Thoracic aorta (tissue), 2 donors: ENCODE data around the gene PRRT2. TPM values are rescaled to one million over a fixed set of nuclear protein-coding genes. Genes with fewer than 3 reads are reported as not detected.

Experiments used
- ATAC-seq: fragments of 150-250 bp; one replicate; pipeline ENCODE4 v1.8.0; 2017; ENCODE audit warnings: low read depth; ENCODE audit not compliant: insufficient number of reproducible peaks, low FRiP score
- DNase-seq: peaks from one replicate; pipeline ENCODE4 v3.0.0-alpha.2; 2020; ENCODE audit warnings: low spot score
- H3K27ac ChIP-seq, 2 donors: fragments of 200-600 bp; sonication (generic); 1 replicate in 1 of 2; 2 replicates in 1 of 2; pipeline ENCODE4 v1.5.1; 2016; ENCODE audit warnings: mild to moderate bottlenecking in 2 of 2, moderate library complexity in 2 of 2
- H3K27me3 ChIP-seq: fragments of 200-600 bp; sonication (generic); replicated peaks from 2 replicates; pipeline ENCODE4 v1.6.0; 2016; ENCODE audit warnings: mild to moderate bottlenecking; ENCODE audit not compliant: insufficient read depth
- H3K36me3 ChIP-seq: fragments of 200-600 bp; sonication (generic); one replicate; pipeline ENCODE4 v1.5.1; 2016
- H3K4me1 ChIP-seq, 2 donors: fragments of 200-600 bp; sonication (generic); 1 replicate in 1 of 2; 2 replicates in 1 of 2; pipeline versions ENCODE4 v1.5.1 to v1.6.0; 2016; ENCODE audit warnings: low read depth in 2 of 2, mild to moderate bottlenecking in 1 of 2; ENCODE audit not compliant: control insufficient read depth in 1 of 2
- H3K4me3 ChIP-seq: fragments of 200-600 bp; sonication (generic); 2 replicates; pipeline ENCODE4 v1.5.1; 2016; ENCODE audit warnings: mild to moderate bottlenecking
- H3K9me3 ChIP-seq: fragments of 200-600 bp; sonication (generic); 2 replicates; pipeline ENCODE4 v1.5.1; 2016
- total RNA-seq, 2 donors: library from RNA; depleted of rRNA; stranded (reverse); fragments of >200 nt; gene quantifications; one replicate each; pipeline versions ENCODE4 v1.1.0 to v1.2.3, GENCODE V29; 2016
- TF ChIP-seq, protein P1 (sequence below): fragments of 200-600 bp; sonication (generic); IDR thresholded peaks from one replicate; pipeline ENCODE4 v1.5.1; 2019; ENCODE audit warnings: antibody characterized with exemption

PRRT2 gene
- total RNA-seq, 2 donors from 2014 or later: 39.4 to 40.8 TPM

DNA sequence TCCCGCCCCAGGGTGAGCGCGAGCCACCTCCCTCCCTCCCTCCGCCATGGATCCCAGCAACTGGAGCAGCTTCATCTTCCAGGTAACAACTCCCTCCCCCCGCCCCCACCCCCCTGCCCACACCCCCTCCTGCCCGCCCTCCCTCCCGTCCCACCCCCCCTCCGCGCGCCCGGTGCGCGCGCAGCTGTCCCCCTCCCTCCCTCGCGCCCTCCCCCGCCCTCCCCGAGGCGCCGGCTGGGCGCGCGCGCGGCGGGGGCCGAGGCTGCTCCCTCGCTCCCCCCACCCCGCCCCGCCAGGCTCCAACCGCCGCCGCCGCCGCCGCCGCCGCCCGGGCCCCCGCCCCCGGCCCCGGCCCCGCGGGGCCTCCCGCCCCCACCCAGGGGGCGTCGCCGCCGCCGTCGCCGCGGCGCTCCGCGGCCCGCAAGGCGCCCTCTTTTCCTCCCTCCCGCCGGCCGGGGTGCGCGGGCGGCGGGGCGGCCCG, 5.9 kb upstream of the PRRT2 start, which contains the start of gene MAZ:
Gene MAZ, plus strand, starts transcription at position 431 of the 481 bp plus-strand sequence. CDS start 173 bp downstream, outside the sequence.
- DNase-seq: no peak

DNA sequence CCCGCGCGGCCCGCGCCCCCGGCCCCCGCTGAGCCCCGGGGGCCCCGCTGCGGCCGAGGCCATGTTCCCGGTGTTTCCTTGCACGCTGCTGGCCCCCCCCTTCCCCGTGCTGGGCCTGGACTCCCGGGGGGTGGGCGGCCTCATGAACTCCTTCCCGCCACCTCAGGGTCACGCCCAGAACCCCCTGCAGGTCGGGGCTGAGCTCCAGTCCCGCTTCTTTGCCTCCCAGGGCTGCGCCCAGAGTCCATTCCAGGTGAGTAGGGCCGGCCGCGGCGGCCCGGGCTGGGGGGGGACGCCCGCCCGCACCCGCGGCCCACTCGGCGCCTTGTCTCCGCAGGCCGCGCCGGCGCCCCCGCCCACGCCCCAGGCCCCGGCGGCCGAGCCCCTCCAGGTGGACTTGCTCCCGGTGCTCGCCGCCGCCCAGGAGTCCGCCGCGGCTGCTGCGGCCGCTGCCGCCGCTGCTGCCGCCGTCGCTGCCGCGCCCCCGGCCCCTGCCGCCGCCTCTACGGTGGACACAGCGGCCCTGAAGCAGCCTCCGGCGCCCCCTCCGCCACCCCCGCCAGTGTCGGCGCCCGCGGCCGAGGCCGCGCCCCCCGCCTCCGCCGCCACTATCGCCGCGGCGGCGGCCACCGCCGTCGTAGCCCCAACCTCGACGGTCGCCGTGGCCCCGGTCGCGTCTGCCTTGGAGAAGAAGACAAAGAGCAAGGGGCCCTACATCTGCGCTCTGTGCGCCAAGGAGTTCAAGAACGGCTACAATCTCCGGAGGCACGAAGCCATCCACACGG, 5.2 kb upstream of the PRRT2 start:
- H3K4me3 ChIP-seq: peak overlapping the region; percentile 75
- H3K4me1 ChIP-seq: peaks cover 30 to 51% of the 10 kb centered on the region in 2 donors
- DNase-seq (no peak), ATAC-seq (no peak)
- H3K27me3 ChIP-seq: no peaks in the 10 kb centered on the region
- H3K9me3 ChIP-seq: no peaks in the 10 kb centered on the region
- TF ChIP-seq, protein P1, sequence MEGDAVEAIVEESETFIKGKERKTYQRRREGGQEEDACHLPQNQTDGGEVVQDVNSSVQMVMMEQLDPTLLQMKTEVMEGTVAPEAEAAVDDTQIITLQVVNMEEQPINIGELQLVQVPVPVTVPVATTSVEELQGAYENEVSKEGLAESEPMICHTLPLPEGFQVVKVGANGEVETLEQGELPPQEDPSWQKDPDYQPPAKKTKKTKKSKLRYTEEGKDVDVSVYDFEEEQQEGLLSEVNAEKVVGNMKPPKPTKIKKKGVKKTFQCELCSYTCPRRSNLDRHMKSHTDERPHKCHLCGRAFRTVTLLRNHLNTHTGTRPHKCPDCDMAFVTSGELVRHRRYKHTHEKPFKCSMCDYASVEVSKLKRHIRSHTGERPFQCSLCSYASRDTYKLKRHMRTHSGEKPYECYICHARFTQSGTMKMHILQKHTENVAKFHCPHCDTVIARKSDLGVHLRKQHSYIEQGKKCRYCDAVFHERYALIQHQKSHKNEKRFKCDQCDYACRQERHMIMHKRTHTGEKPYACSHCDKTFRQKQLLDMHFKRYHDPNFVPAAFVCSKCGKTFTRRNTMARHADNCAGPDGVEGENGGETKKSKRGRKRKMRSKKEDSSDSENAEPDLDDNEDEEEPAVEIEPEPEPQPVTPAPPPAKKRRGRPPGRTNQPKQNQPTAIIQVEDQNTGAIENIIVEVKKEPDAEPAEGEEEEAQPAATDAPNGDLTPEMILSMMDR: no peak
- peaks cover 9% of the 10 kb centered on the region for H3K36me3 ChIP-seq
- peak overlapping the region; percentile 87 to 92 for H3K27ac ChIP-seq

More for the DNA sequence above, 5.9 kb upstream of the PRRT2 start, which contains the start of gene MAZ:
- H3K27me3 ChIP-seq: no peaks in the 10 kb centered on the region
- TF ChIP-seq, protein P1: no peak
- H3K27ac ChIP-seq: peak within 1 kb of the TSS; percentile 93 to 95
- peaks cover 9% of the 10 kb centered on the region for H3K36me3 ChIP-seq
- ATAC-seq: no peak
- H3K4me1 ChIP-seq: peaks cover 30 to 51% of the 10 kb centered on the region in 2 donors
- no peaks in the 10 kb centered on the region for H3K9me3 ChIP-seq
- peak within 1 kb of the TSS; percentile 89 for H3K4me3 ChIP-seq

DNA sequence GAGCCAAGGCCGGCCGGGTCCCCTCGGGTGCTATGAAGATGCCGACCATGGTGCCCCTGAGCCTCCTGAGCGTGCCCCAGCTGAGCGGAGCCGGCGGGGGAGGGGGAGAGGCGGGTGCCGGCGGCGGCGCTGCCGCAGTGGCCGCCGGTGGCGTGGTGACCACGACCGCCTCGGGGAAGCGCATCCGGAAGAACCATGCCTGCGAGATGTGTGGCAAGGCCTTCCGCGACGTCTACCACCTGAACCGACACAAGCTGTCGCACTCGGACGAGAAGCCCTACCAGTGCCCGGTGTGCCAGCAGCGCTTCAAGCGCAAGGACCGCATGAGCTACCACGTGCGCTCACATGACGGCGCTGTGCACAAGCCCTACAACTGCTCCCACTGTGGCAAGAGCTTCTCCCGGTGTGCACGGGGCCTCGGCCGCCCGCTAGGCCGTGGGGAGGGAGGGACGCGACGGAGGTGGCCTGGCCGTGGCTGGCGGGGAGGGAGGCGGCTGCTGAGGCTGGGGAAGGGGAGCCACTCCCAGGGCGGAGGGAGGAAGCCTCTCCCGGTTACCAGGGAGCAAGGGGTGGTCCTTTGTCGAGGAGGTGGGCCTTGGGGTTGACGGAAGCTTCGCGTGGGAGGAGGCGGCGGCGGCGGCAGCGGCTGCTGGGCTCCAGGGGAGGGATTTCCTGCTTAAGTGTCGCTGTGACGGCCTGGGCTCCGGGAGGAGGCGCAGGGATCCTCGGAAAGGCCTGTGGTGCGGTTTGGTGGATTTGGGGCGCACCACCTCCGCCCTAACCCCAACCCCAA, 4.4 kb upstream of the PRRT2 start:
- Histone ChIP-seq H3K27ac (peak overlapping the region; percentile 87 to 92), H3K9me3 (no peaks in the 10 kb centered on the region), H3K4me3 (peak overlapping the region; percentile 75), H3K36me3 (peaks cover 9% of the 10 kb centered on the region), H3K27me3 (no peaks in the 10 kb centered on the region), H3K4me1 (peaks cover 35 to 56% of the 10 kb centered on the region in 2 donors)
- ATAC-seq: no peak
- DNase-seq: peak; percentile 70
- TF ChIP-seq, protein P1: peak; percentile 51

DNA sequence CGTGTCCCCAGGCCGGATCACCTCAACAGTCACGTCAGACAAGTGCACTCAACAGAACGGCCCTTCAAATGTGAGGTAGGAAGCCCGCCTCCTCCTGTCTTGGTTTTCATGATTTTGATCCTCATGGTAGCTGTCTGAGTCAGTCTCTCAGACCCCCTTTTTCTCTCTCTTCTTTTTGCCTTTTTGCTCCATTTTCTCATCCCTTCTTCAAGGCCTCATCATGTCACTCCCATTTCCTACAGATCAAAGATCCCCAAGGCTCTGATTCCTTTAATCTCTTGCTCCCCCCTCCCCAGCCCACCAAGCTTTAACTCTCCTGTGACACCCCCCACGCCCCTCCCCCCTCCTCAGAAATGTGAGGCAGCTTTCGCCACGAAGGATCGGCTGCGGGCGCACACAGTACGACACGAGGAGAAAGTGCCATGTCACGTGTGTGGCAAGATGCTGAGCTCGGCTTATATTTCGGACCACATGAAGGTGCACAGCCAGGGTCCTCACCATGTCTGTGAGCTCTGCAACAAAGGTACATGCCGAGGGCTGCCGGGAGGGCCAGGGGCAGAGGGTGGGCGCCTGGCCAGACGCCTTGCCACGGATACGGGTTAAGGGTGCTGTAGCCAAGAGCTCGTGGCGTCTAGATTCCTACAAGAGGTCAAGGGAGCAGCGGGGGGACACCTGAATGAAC, 3.6 kb upstream of the PRRT2 start:
- peak overlapping the region; percentile 75 for H3K4me3 ChIP-seq
- H3K4me1 ChIP-seq: peaks cover 42 to 64% of the 10 kb centered on the region in 2 donors
- no peak for DNase-seq
- peak overlapping the region; percentile 87 to 92 for H3K27ac ChIP-seq
- TF ChIP-seq, protein P1: no peak
- no peak for ATAC-seq
- peaks cover 9% of the 10 kb centered on the region for H3K36me3 ChIP-seq
- no peaks in the 10 kb centered on the region for H3K9me3 ChIP-seq
- H3K27me3 ChIP-seq: no peaks in the 10 kb centered on the region
